HG03175 (cell line): ENCODE measurements around the gene CP.

Source experiments
- ATAC-seq: cut with Tn5 transposase; IDR thresholded peaks from one replicate; pipeline ENCODE4 v1.9.1; 2021; ENCODE audit warnings: mild to moderate bottlenecking, moderate library complexity; ENCODE audit not compliant: unreplicated experiment

CP gene

GRCh38 chr3:149188494-149188893, 33.1 kb downstream of the CP start:
- no peak for ATAC-seq

GRCh38 chr3:149186721-149187120, 34.9 kb downstream of the CP start:
- no peak for ATAC-seq

DNA sequence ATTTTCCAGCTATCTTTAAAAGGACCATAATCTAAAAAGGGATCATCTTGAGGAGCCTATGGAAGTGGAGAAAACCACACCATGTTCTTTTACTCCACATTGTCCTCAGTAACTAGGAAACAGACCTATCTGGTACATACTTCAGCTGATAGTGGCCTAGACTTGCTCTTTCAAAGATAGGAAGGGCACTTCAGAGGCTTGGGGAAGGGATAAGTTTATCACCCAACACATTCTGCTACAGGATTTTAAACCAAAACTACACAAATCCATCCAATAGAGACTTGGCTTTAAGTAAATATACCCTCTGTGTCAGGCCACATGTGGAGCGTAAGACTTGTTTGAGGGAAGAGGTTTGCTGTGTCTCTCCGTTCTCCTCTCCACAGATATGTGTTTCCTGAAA, 35.4 kb downstream of the CP start:
- ATAC-seq = no peak

GRCh38 chr3:149181182-149181581, 40.4 kb downstream of the CP start:
- no peak for ATAC-seq

GRCh38 chr3:149180057-149180573, 41.5 kb downstream of the CP start:
- no peak for ATAC-seq

DNA sequence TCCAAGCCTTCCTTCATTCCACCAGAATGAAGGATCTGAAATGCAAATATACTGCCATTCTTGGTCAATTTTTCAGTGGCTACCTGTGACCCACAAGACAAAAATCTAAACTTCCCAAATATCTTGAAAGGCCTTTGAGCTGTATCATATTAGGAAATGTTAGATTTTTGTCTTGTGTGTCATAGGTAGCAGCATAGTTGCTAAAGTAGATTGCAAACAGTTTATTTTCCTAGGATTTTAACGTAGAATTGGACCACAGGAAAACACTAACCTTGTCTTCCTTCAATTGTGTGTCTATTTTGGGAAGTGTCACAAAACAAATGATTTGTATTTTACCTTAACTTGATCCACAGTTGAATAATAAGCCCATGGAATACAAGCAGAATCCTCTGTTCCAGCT, 42.4 kb downstream of the CP start:
- ATAC-seq = no peak

- ATAC-seq = no peak
Observed at GRCh38 chr3:149177122-149177521, 44.5 kb downstream of the CP start.

- peak; percentile 83 for ATAC-seq
Observed at GRCh38 chr3:149174901-149175300, 46.7 kb downstream of the CP start.

DNA sequence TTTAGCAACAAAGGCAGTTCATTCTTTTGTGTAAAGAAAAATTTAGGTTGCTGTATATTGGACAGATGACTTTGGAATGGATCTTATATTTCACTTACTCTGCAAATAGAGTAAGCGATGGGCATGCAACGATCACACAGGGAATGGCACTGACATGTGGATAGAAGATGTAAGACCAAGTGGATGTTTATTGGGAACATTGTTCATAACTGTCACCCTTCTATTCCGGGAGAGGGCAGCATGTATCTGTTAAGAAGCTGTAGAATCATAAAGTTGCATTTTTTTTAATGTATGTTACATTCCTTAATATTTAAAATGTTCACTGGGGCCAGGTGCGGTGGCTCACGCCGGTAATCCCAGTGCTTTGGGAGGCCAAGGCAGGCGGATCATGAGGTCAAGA, 51.0 kb downstream of the CP start:
- ATAC-seq = no peak

- no peak for ATAC-seq
Observed at GRCh38 chr3:149167898-149168297, 53.7 kb downstream of the CP start.

GRCh38 chr3:149163066-149163465, 58.6 kb downstream of the CP start:
- ATAC-seq = no peak

- ATAC-seq = no peak
Observed at GRCh38 chr3:149162007-149162406, 59.6 kb downstream of the CP start.

DNA sequence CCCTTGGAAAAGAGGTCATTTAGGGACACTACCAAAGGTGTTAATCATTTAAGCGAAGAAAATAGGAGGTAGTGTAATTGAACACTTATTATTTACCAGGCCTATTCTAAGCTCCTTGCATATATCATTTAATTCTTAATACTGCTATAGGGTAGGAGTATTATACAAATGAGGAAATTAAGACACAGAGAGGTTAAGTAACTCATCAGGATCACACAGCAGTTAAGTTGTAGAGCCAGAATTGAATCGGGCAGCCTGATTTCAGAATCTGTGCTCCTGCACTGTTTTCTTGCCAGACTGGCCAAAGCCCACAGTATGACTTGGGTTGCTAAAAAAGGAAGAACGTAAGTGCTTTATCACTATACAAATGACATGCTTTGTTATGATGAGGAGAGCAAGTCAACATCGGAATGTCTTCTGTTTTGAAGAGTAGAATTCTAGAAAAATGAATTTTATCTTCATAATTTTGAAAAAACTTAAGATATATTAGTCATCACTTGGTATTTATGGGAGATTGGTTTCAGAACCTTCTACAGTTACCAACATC, 60.8 kb downstream of the CP start:
- no peak for ATAC-seq

DNA sequence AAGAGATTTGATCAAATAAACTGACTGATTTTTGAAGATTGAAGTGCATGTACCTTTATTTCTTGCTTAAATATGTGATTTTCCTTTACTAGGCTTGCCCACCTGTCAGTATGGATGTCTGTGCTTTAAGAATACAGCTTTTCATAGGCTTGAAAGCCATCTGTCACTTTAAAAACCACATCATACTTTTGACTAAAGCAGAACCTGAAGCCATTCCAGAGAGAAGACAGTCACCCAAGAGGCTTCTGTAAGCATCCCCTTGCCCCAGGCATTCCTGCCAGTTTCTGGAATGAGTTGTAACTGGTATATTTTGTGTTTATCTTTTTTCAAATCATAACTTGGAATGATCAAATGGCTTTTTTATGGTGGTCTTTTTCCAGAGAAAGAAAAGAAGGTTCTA, 68.2 kb downstream of the CP start:
- ATAC-seq = no peak

- peak; percentile 95 for ATAC-seq
Observed at GRCh38 chr3:149152420-149152819, 69.2 kb downstream of the CP start.

DNA sequence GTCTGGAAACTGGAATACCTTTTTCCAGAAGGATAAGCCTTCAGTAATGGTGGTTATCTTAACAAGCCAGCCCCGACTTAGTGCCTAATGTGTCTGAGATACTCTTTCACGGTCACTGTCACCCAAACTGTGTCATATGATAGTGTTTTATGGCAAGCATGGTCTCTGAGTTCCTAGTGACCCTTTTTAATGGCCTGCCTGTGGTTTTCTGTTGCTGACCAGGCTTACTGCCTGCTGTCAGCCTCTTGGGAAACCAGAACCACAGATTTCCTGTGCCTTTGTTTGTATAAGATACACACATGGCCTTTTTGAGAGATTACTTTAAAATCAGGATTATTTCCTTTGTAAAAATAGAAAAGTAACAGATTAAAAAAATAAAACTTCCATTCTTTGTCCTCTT, 69.8 kb downstream of the CP start:
- ATAC-seq = no peak

GRCh38 chr3:149150436-149150835, 71.2 kb downstream of the CP start:
- no peak for ATAC-seq

GRCh38 chr3:149145974-149146373, 75.7 kb downstream of the CP start:
- ATAC-seq = peak; percentile 91

- ATAC-seq = peak; percentile 25
Observed at GRCh38 chr3:149145356-149145755, 76.3 kb downstream of the CP start.

GRCh38 chr3:149142682-149143081, 78.9 kb downstream of the CP start:
- ATAC-seq = no peak

GRCh38 chr3:149134575-149134974, 87.1 kb downstream of the CP start:
- no peak for ATAC-seq

- no peak for ATAC-seq
Observed at GRCh38 chr3:149131589-149131988, 90.0 kb downstream of the CP start.
